Endothelial cell of umbilical vein (primary cell): ENCODE data around the gene ZNF563. TPM values are rescaled to one million over a fixed set of nuclear protein-coding genes. Genes with fewer than 3 reads are reported as not detected.

Experiments
- BruUV-seq: library from RNA; stranded (reverse); fragments of 400-500 nt; replicated peaks from 2 replicates; lab custom pipeline; 2021; lab: Mats Ljungman, UMichigan
- CTCF ChIA-PET: fragments of 300-600, 350-600 bp; sonication (Branson Sonifier 250); formaldehyde crosslinking; loops from one replicate; lab custom pipeline; 2021; ENCODE audit warnings: antibody characterized with exemption, inconsistent platforms; lab: Charles Lee
- POLR2A ChIA-PET: fragments of 300-600, 350-600 bp; sonication (Branson Sonifier 250); formaldehyde crosslinking; loops from one replicate; lab custom pipeline; 2021; ENCODE audit warnings: antibody characterized with exemption, inconsistent platforms; lab: Charles Lee
- DNase-seq: peaks from one replicate; pipeline ENCODE4 v3.0.0-alpha.2; 2011; ENCODE audit warnings: low read depth, low spot score
- FAIRE-seq: peaks from 2 replicates; lab custom pipeline; 2011; peaks lifted over from hg19 to GRCh38; lab: Jason Lieb, UNC
- H2AFZ ChIP-seq: 2 replicates; pipeline ENCODE4 v1.6.0; 2012; ENCODE audit warnings: low read depth, low read length, control low read depth, inconsistent platforms
- H3K27ac ChIP-seq: 2 replicates; pipeline ENCODE4 v1.5.1; 2011; ENCODE audit warnings: low read depth, mild to moderate bottlenecking, control low read depth, low read length, moderate library complexity; ENCODE audit not compliant: insufficient read depth
- H3K27me3 ChIP-seq, 2 experiments: 2 replicates each; pipeline versions ENCODE4 v1.6.0 to v1.6.1; 2011; ENCODE audit warnings: low read length in 2 of 2, mixed read lengths in 1 of 2; ENCODE audit not compliant: control insufficient read depth in 2 of 2, insufficient read depth in 2 of 2
- H3K36me3 ChIP-seq, 2 experiments: 2 replicates in 1 of 2; 3 replicates in 1 of 2; pipeline ENCODE4 v1.5.1; 2011; ENCODE audit warnings: low read length in 2 of 2, mild to moderate bottlenecking in 1 of 2, moderate library complexity in 1 of 2; ENCODE audit not compliant: control insufficient read depth in 2 of 2, insufficient read depth in 2 of 2; ENCODE audit errors: extremely low read depth in 1 of 2
- H3K4me1 ChIP-seq: 3 replicates; pipeline ENCODE4 v1.5.1; 2011; ENCODE audit warnings: mild to moderate bottlenecking, low read length; ENCODE audit not compliant: control insufficient read depth, insufficient read depth; ENCODE audit errors: extremely low read depth
- H3K4me2 ChIP-seq: 2 replicates; pipeline ENCODE4 v1.6.1; 2011; ENCODE audit warnings: low read length, control low read depth, mixed read lengths; ENCODE audit not compliant: insufficient read depth
- H3K4me3 ChIP-seq, 3 experiments: fragments of 200-600 bp in 1 of 3; sonication (generic), shearing (Covaris generic) in 1 of 3; replicated peaks in 1 of 3; 2 replicates each; pipeline ENCODE4 v1.5.1; 2011 to 2016; ENCODE audit warnings: control low read depth in 3 of 3, low read length in 3 of 3, mild to moderate bottlenecking in 2 of 3, inconsistent platforms in 1 of 3, low read depth in 1 of 3, moderate library complexity in 1 of 3; ENCODE audit not compliant: insufficient read depth in 1 of 3
- H3K79me2 ChIP-seq: 2 replicates; pipeline ENCODE4 v1.6.0; 2012; ENCODE audit warnings: low read length, inconsistent platforms; ENCODE audit not compliant: control insufficient read depth, insufficient read depth
- H3K9ac ChIP-seq: replicated peaks from 2 replicates; pipeline ENCODE3; 2011; ENCODE audit warnings: low read length, control low read depth; ENCODE audit not compliant: insufficient read depth; ENCODE audit errors: extremely low read depth
- H3K9me1 ChIP-seq: replicated peaks from 3 replicates; pipeline ENCODE4 v1.6.0; 2011; ENCODE audit warnings: mild to moderate bottlenecking, low read length; ENCODE audit not compliant: control insufficient read depth, insufficient read depth; ENCODE audit errors: extremely low read depth
- H3K9me3 ChIP-seq: replicated peaks from 2 replicates; pipeline ENCODE4 v1.5.1; 2012; ENCODE audit warnings: low read length, inconsistent platforms; ENCODE audit not compliant: control insufficient read depth, insufficient read depth
- H4K20me1 ChIP-seq: replicated peaks from 2 replicates; pipeline ENCODE3; 2011; ENCODE audit warnings: mild to moderate bottlenecking, low read length; ENCODE audit not compliant: control insufficient read depth, insufficient read depth; ENCODE audit errors: extremely low read depth
- EZH2 ChIP-seq: IDR thresholded peaks from 2 replicates; pipeline ENCODE4 v1.6.1; 2012; ENCODE audit warnings: borderline replicate concordance, low read depth, mild to moderate bottlenecking, moderate library complexity, low read length, inconsistent platforms; ENCODE audit not compliant: severe bottlenecking
- FOS ChIP-seq: IDR thresholded peaks from 2 replicates; pipeline ENCODE4 v1.6.1; 2011; ENCODE audit warnings: mild to moderate bottlenecking, low read length, moderate library complexity, borderline replicate concordance; ENCODE audit not compliant: insufficient read depth
- GATA2 ChIP-seq: IDR thresholded peaks from 2 replicates; pipeline ENCODE4 v1.7.0; 2011; ENCODE audit warnings: low read depth, mild to moderate bottlenecking, moderate library complexity, mixed read lengths, low read length; ENCODE audit not compliant: insufficient read length, insufficient read depth
- JUN ChIP-seq: IDR thresholded peaks from 2 replicates; pipeline ENCODE4 v1.6.1; 2011; ENCODE audit warnings: borderline replicate concordance, low read depth; ENCODE audit not compliant: insufficient read length, insufficient read depth
- MYC ChIP-seq: IDR thresholded peaks from one replicate; pipeline ENCODE4 v1.6.1; 2011; ENCODE audit warnings: mild to moderate bottlenecking, low read depth, low read length
- POLR2A ChIP-seq: IDR thresholded peaks from 2 replicates; pipeline ENCODE4 v1.6.1; 2012; ENCODE audit warnings: low read depth, mild to moderate bottlenecking, control low read depth, low read length
- POLR2AphosphoS5 ChIP-seq: IDR thresholded peaks from 2 replicates; pipeline ENCODE4 v1.6.1; 2012; ENCODE audit warnings: low read depth, mild to moderate bottlenecking, control low read depth, low read length, moderate library complexity; ENCODE audit not compliant: insufficient read depth
- dilution Hi-C: fragments of 300-500 bp; cut with MboI; formaldehyde crosslinking; loops from one replicate; pipeline ENCODE4 v1.15.0; 2019; ENCODE audit warnings: low sequenced_read_pairs; ENCODE audit not compliant: extremely low pct_ligation_motif_present
- intact Hi-C: fragments of 100-400 bp; cut with micrococcal nuclease; formaldehyde crosslinking; loops from one replicate; pipeline ENCODE4 v1.10.0; 2022
- polyA plus RNA-seq, 4 experiments: library from polyadenylated mRNA; depleted of rRNA in 3 of 4; stranded (reverse) in 3 of 4; unstranded in 1 of 4; fragments of >200 nt; gene quantifications; 2 replicates each; pipeline versions ENCODE4 v1.2.1 to v1.2.3, GENCODE V29; 2011 to 2012; ENCODE audit warnings: missing spikeins in 1 of 4
- total RNA-seq: library from RNA; stranded (reverse); gene quantifications from 2 replicates; pipeline ENCODE4 v1.2.3, GENCODE V29; 2021
- TF ChIP-seq, protein P1 (sequence below): IDR thresholded peaks from 2 replicates; pipeline ENCODE4 v1.6.1; 2011; ENCODE audit not compliant: insufficient read depth, insufficient read length
- TF ChIP-seq, protein P2 (sequence below), 2 donors: IDR thresholded peaks; 1 replicate in 1 of 2; 2 replicates in 1 of 2; pipeline ENCODE4 v1.5.1; 2011; ENCODE audit warnings: low read length in 2 of 2, mild to moderate bottlenecking in 2 of 2, moderate library complexity in 2 of 2, control low read depth in 1 of 2, inconsistent platforms in 1 of 2, low read depth in 1 of 2; ENCODE audit not compliant: insufficient read depth in 1 of 2; ENCODE audit errors: extremely low read depth in 1 of 2

Gene ZNF563
- total and polyA plus RNA-seq, 2 donors (not counting 3 experiments of a cell fraction or from before 2014, with no cell fraction given) = 0.35 to 1.1 TPM

DNA sequence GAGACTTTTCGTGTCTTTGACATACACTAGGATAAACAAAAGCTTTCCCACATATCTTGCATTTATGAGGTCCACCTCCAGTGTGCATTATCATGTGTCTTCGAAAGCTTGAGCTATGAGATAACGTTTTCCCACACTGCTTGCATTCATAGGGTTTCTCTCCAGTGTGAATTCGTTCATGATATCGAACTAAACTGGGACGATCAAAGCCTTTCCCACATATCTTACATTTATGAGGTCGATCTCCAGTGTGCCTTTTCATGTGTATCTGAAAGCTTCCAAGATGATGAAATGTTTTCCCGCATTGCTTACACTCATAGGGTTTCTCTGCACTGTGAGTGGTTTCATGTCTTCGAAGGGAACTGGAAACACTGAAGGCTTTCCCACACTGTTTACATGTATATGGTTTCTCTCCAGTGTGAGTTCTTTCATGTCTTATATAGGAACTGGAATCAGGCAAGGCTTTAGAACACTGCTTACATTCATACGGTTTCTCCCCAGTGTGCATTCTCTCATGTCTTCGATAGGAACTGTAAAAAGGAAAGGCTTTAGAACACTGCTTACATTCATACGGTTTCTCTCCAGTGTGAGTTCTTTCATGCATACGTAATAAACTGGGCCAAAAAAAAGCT, 14.5 kb downstream of the ZNF563 start:
- dilution Hi-C loops (no loop called here), intact Hi-C loops (no loop called here)
- Histone ChIP-seq H3K4me2 (no peak overlapping the region), H4K20me1 (no peaks in the 10 kb centered on the region), H3K79me2 (no peaks in the 10 kb centered on the region), H2AFZ (no peak overlapping the region), H3K9me3 (no peaks in the 10 kb centered on the region), H3K36me3 (no peaks in the 10 kb centered on the region), H3K27ac (no peak overlapping the region), H3K4me3 (no peak overlapping the region), H3K27me3 (no peaks in the 10 kb centered on the region), H3K4me1 (no peaks in the 10 kb centered on the region), H3K9ac (no peak overlapping the region), H3K9me1 (no peaks in the 10 kb centered on the region)
- no peak for DNase-seq
- no TSS peak for BruUV-seq
- TF ChIP-seq POLR2A (no peak), MYC (no peak), JUN (no peak), POLR2AphosphoS5 (no peak), FOS (no peak), GATA2 (no peak), EZH2 (no peak)
- TF ChIP-seq, protein P1, sequence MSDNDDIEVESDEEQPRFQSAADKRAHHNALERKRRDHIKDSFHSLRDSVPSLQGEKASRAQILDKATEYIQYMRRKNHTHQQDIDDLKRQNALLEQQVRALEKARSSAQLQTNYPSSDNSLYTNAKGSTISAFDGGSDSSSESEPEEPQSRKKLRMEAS = no peak
- TF ChIP-seq, protein P2, sequence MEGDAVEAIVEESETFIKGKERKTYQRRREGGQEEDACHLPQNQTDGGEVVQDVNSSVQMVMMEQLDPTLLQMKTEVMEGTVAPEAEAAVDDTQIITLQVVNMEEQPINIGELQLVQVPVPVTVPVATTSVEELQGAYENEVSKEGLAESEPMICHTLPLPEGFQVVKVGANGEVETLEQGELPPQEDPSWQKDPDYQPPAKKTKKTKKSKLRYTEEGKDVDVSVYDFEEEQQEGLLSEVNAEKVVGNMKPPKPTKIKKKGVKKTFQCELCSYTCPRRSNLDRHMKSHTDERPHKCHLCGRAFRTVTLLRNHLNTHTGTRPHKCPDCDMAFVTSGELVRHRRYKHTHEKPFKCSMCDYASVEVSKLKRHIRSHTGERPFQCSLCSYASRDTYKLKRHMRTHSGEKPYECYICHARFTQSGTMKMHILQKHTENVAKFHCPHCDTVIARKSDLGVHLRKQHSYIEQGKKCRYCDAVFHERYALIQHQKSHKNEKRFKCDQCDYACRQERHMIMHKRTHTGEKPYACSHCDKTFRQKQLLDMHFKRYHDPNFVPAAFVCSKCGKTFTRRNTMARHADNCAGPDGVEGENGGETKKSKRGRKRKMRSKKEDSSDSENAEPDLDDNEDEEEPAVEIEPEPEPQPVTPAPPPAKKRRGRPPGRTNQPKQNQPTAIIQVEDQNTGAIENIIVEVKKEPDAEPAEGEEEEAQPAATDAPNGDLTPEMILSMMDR (IDR thresholded peaks at IDR 0.05; ENCODE audit: extremely low read depth in 1 of 2, insufficient read depth in 1 of 2, low read depth in 1 of 2, low read length in 2 of 2) = no peak
- CTCF ChIA-PET = no interaction called here
- POLR2A ChIA-PET = no interaction called here
- no peak for FAIRE-seq
